GM21528 (cell line): ENCODE measurements around the gene LRRTM4.

ENCODE experiments used
- ATAC-seq: cut with Tn5 transposase; IDR thresholded peaks from one replicate; pipeline ENCODE4 v1.9.1; 2021; ENCODE audit warnings: mild to moderate bottlenecking, moderate library complexity; ENCODE audit not compliant: unreplicated experiment, low FRiP score

Gene LRRTM4

GRCh38 chr2:77013457-77013856 is 508.7 kb downstream of the LRRTM4 start:
- no peak for ATAC-seq

GRCh38 chr2:77009307-77009706 is 512.9 kb downstream of the LRRTM4 start:
- ATAC-seq: no peak

- ATAC-seq: no peak
These were observed 513.3 kb downstream of the LRRTM4 start for GRCh38 chr2:77008853-77009252.

- no peak for ATAC-seq
These were observed 514.5 kb downstream of the LRRTM4 start for GRCh38 chr2:77007686-77008085.

- ATAC-seq: no peak
These were observed 516.7 kb downstream of the LRRTM4 start for GRCh38 chr2:77005522-77005921.

- no peak for ATAC-seq
These were observed 520.3 kb downstream of the LRRTM4 start for GRCh38 chr2:77001895-77002294.

GRCh38 chr2:76998704-76999103 is 523.5 kb downstream of the LRRTM4 start:
- no peak for ATAC-seq

- no peak for ATAC-seq
These were observed 524.0 kb downstream of the LRRTM4 start for GRCh38 chr2:76998152-76998551.

GRCh38 chr2:76997296-76997695 is 524.9 kb downstream of the LRRTM4 start:
- ATAC-seq: no peak

GRCh38 chr2:76985387-76986136 is 536.6 kb downstream of the LRRTM4 start:
- ATAC-seq: no peak

GRCh38 chr2:76984359-76984758 is 537.8 kb downstream of the LRRTM4 start:
- no peak for ATAC-seq

GRCh38 chr2:76980067-76980787 is 541.9 kb downstream of the LRRTM4 start:
- ATAC-seq: no peak

- ATAC-seq: no peak
These were observed 544.1 kb downstream of the LRRTM4 start for GRCh38 chr2:76977846-76978727.

GRCh38 chr2:76975752-76976151 is 546.4 kb downstream of the LRRTM4 start:
- ATAC-seq: no peak

- ATAC-seq: no peak
These were observed 548.6 kb downstream of the LRRTM4 start for GRCh38 chr2:76973610-76974009.

- no peak for ATAC-seq
These were observed 556.4 kb downstream of the LRRTM4 start for GRCh38 chr2:76965772-76966171.

- ATAC-seq: no peak
These were observed 563.4 kb downstream of the LRRTM4 start for GRCh38 chr2:76958749-76959148.

GRCh38 chr2:76953733-76954347 is 568.3 kb downstream of the LRRTM4 start:
- peak; percentile 58 for ATAC-seq

GRCh38 chr2:76946631-76947145 is 575.5 kb downstream of the LRRTM4 start:
- no peak for ATAC-seq

- no peak for ATAC-seq
These were observed 581.6 kb downstream of the LRRTM4 start for GRCh38 chr2:76940559-76940958.
